Stimulated activated CD4-positive, alpha-beta T cell treated with anti-CD3 and anti-CD28 coated beads, Interleukin-4, amount 100 ng/mL, for 24 hours (primary cell): ENCODE measurements around the gene FUCA2.
"Not testable (repeated sequence)": the region's sequence is repeated elsewhere in the genome, so short reads cannot be mapped to it uniquely, and the experiment has no call there.

Experiments used
- DNase-seq: peaks from one replicate; pipeline ENCODE4 v3.0.0-alpha.2; 2020

The FUCA2 gene

GRCh38 chr6:143535189-143535614, 23.7 kb upstream of the FUCA2 start:
- no peak for DNase-seq

DNA sequence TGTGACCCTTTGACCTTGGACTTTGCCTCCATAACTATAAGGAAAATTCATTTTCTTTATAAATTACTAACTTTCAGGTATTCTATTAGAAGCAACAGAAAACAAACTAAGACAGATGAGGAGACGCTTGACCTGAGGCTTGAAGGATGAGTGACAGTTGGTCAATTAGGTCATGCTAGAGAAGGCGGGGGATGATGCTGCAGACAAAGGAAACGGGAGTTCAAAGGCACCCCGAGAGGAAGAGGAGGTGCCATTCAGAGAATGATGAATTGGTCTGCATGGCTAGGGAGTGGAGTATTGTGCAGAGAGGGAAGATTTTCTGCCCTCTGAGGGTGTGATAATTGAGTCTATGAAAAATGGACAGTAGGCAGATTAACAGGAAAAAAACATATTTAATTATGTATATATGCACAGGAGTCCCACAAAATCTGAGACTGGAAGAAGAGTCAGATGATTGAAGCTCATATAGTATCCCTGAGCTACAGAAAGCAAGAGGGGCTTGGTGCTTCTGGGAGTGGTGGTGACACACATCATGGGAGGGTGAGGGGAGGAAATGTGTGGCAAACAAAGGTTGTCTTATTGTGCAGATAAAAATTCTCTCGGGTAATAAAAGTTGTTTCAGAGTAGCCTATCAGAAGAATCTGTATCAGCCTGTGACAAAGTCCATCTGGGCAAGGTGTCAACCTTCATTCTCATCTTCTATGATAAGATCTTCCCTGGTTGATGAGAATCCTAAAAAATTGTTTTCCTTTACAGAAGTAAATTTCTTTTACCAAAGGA, 20.4 kb upstream of the FUCA2 start:
- no peak for DNase-seq

DNA sequence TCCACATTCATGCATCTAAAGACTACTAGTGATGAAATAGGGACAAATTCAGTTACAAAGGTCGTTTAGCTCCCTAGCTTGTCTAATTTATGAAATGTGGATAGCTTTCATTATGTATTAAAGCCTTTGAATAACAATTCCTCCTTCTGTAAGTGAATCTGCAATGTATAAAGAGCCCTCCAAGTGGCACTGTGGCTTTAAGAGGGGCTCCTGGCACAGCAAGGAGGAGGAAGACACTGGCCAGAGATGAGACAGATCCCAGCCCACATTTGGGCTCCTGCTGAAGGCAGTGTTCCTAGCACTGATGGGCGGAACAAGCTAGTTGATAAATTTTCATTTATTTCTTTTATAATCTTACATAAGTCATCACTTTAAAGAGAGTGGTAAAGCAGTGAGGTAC, 17.6 kb upstream of the FUCA2 start:
- DNase-seq, result no peak

DNA sequence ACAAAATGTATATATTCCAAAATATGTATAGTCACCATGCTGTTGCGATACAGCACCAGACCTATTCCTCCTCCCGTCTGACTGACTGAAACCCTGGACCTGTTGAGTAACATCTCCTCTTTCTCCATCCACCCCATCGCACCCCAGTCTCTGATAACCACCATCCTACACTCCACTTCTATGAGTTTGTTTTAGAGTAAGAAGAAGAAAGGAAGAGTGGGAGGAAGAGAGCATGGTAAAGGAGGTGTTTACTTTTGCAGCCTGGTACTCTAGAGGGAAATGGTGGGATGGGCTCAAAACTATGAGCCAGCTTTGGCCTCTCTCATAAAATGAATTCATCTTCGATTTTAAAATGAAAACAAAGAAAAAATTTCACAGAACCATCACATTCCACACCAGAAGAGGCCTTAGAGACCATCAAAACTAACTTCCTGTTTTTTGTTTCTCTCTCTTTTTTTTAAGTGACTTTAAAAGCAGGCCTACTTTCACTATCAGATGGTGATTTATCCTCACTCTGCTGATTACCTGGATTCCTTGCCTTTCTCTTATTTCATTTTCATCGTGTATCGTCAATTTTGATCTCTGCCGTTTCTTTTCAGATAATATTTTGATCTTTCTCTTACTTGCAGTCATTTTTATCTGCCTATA, 16.8 kb upstream of the FUCA2 start:
- DNase-seq, result no peak

DNA sequence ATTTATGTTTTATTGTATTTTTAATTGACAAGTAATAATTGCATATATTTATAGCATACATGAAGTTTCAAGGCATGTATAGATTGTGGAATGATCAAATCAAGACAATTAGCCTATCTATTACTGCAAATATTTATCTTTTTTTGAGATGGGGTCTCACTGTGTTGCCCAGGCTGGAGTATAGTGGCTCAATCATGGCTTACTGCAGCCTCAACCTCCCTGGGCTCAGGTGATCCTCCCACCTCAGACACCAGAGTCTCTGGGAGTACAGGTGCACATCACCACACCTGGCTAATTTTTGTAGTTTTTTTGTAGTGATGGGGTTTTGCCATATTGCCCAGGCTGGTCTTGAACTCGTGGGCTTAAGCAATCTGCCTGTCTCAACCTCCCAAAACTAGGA, 16.2 kb upstream of the FUCA2 start:
- no peak for DNase-seq

- DNase-seq, result no peak
Observed at GRCh38 chr6:143525356-143525755, 13.8 kb upstream of the FUCA2 start.

DNA sequence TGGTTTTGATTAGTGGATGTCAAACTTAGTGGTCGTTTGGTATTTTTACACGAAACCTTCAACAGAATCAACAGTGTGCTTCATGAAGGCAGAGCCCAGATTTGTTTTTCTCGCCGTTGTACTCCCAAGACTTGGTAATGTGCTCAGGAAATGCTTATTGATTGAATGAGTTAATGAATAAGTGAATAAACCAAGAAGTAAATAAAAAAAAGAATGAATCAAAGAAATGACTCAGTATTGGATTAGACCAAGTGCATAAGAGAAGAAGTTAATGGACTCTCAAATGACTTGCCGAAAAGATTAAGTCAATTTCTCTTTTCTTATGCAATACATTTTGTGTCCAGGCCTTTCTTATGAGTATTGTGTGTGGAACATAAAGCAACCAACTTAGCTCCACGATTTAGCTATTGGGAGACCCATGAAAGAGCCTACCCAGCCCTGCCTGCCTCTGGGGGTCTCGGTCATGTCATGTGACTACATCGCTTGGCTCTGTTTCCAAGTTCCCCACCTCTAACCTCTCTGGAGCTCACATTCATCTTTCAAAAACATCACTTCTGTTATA, 10.6 kb upstream of the FUCA2 start:
- DNase-seq, result no peak

DNA sequence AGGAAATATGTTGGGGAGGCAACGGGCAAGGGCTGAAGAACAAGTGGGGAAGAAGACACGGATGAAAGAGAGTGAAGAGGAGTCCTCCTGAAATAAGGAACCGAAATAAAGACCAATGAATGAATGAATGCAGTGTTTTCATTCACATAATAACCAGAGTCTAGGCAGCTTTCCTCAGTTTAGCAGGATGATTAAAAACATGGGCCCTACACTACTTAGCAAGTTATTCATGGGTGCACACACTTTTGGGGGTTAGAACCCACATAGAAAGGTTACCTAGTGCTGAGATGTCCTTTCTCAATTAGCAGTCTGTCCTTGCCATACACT, 5.9 kb upstream of the FUCA2 start:
- no peak for DNase-seq

DNA sequence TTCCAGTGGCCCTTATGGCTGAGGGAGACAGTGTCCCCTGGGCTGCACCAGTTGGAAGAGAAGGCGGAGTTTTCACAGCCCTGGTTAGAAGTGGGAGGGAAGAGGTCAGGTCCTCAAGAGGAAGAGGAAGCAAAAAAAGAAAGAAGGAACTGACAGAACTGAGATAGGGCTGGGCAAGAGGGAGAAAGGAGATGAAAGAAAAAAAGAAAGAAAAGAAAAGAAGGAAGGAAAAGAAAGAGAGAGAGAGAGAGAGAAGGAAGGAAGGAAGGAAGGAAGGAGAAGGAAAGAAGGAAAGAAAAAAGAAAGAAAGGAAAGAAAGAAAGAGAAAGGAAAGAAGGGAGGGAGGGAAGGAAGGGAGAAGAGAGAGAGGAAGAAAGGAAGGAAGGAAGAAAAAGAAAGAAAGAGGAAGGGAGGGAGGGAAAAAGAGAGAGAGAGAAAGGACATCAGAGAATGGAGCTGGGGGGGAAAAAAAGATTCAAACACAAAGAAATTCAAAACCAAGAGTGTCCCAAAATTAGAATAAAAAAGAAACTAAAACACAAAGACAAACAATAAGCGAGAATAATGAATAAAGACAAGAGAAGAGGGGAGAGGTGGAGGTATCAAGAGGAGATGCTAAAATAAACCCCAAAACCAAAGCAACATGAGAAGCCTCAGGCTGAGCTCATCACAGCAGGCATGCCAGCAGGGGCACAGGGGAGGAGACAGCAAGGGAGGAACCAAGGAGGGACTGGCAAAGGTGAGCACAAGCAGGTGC, 5.3 kb upstream of the FUCA2 start:
- no peak for DNase-seq

GRCh38 chr6:143515766-143516355, 4.3 kb upstream of the FUCA2 start:
- DNase-seq, result no peak

- no peak for DNase-seq
Observed at GRCh38 chr6:143515061-143515760, 3.7 kb upstream of the FUCA2 start.

- peak; percentile 35 for DNase-seq
Observed at GRCh38 chr6:143513410-143513809, 1.9 kb upstream of the FUCA2 start.

GRCh38 chr6:143510326-143510725, 1.2 kb downstream of the FUCA2 start:
- not testable (repeated sequence) for DNase-seq

DNA sequence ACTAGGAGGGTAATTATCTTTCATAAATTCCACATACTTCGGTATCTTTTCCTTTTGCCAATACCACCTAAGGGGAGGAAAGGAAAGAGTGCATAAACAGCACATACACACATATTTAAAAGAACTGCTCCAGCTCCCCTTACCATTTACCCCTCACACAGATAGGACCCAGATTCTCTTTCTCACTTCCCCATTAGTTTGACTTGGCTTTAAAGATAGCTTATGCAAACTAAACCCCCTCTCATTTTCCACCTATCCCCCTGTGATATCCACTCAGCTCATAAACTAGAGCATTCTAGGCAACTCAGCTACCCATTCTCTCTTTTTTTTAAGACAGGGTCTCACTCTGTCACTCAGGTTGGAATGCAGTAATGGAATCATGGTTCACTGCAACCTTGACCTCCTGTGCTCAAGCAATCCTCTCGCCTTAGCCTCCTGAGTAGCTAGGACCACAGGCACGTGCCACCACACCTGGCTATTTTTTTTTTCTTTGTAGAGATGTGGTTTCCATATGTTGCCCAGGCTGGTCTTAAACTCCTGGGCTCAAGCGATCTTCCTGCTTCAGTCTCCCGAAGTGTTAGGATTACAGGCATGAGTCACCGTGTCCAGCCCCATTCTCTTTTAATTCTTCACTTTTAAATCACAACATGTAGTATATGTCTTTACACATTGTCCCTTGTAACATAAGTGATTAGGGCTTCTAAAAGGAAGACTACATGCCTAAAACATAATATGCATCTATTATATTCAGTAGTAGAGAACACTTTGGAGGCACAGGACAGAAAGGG, 4.0 kb downstream of the FUCA2 start:
- no peak for DNase-seq

GRCh38 chr6:143506620-143507019, 4.9 kb downstream of the FUCA2 start:
- DNase-seq, result no peak

GRCh38 chr6:143506199-143506598, 5.3 kb downstream of the FUCA2 start:
- no peak for DNase-seq

DNA sequence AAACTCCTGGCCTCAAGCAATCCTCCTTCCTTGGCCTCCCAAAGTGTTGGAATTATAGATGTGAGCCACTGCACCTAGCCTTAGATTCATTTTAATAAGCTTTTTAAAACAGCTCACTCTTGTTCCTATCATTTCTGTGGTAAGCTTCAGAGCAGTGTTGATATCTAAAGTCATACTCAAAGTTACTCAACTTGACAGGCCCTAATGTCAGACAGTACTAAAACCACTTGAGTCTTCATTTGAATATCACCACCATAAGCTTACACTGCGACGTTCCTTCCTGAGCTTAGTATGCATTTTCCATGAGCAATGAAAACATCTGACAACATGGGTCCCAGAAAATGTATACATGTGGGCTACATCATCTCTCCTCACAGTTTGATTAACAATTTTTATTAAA, 6.0 kb downstream of the FUCA2 start:
- no peak for DNase-seq

- DNase-seq, result no peak
Observed at GRCh38 chr6:143505111-143505510, 6.4 kb downstream of the FUCA2 start.

GRCh38 chr6:143504369-143504768, 7.2 kb downstream of the FUCA2 start:
- DNase-seq, result no peak

DNA sequence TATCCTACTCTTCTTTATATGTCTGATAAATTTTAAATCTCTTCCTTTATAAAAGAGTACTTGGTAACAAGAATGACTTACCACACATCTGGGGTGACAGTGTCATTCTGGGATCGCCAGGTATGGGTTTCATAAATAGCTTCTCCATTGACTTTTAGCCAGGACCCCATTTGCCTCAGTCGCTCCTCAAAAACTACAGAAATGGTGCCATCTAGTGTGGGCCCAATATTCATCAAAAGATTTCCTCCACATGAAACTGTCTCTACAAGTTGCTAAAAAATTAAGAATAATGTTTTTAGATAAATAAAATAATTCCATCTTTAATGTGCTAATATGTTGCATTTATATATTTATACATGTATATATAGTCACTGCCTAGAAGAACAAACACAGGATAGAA, 9.7 kb downstream of the FUCA2 start:
- no peak for DNase-seq

GRCh38 chr6:143498428-143498827, 13.1 kb downstream of the FUCA2 start:
- DNase-seq, result no peak

- no peak for DNase-seq
Observed at GRCh38 chr6:143496974-143497373, 14.5 kb downstream of the FUCA2 start.
